ENCODE results near the gene RRP1B. TPM values are rescaled to one million over a fixed set of nuclear protein-coding genes. Genes with fewer than 3 reads are reported as not detected.
A peak's percentile ranks its signal among the peaks of the same experiment; 100 is the strongest.

Gene RRP1B
- total and polyA plus RNA-seq, 2 of the 13 experiments (the other 11 are each of a cell fraction or from before 2014, with no cell fraction given) = 16.3 to 46.2 TPM

DNA sequence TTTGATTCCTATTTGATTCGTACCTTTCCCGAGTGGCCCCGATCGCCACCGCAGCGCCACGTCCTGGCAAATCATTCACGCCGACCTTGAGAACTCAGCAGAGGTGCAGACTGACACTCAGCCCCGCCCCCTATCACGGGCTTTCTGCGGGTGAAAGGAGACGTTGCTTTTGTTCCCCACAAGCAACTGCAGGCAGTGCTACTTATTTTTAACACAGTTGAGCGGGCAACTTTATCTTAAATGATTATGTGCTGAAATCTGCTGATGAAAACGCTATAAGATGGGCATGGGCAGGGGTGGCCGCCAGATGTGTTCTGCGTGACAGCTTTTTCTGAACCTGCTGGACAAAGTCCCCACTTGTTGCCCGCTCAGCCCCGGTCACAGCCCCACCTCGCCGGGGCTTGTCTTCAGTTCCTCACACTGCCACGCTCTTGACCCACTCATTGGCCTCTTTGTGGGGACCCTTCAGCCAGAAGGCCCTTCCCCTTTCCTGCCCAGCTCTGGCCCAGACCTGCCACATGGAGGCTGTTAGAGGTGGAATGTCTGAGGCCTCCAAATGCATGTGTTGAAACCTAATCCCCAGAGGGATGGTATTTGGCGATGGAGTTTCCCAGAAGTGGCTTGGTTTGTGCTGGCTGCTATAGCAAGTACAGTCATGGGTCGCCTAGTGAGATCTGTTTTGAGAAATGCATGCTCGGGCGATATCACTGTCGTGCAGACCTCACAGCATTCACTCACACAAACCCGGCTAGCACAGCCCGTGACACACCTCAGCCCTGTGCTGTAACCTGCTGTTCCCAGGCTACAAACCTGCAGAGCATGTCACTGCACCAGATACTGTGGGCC is 43.9 kb downstream of the RRP1B start (continued):
- TF ChIP-seq ZSCAN29 (CRISPR knock-in tag; conservative IDR thresholded peaks at IDR 0.05) = no peak
- TF ChIP-seq, protein P1, sequence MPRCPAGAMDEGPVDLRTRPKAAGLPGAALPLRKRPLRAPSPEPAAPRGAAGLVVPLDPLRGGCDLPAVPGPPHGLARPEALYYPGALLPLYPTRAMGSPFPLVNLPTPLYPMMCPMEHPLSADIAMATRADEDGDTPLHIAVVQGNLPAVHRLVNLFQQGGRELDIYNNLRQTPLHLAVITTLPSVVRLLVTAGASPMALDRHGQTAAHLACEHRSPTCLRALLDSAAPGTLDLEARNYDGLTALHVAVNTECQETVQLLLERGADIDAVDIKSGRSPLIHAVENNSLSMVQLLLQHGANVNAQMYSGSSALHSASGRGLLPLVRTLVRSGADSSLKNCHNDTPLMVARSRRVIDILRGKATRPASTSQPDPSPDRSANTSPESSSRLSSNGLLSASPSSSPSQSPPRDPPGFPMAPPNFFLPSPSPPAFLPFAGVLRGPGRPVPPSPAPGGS (CRISPR knock-in tag; IDR thresholded peaks at IDR 0.05) = no peak
- TF ChIP-seq, protein P2, sequence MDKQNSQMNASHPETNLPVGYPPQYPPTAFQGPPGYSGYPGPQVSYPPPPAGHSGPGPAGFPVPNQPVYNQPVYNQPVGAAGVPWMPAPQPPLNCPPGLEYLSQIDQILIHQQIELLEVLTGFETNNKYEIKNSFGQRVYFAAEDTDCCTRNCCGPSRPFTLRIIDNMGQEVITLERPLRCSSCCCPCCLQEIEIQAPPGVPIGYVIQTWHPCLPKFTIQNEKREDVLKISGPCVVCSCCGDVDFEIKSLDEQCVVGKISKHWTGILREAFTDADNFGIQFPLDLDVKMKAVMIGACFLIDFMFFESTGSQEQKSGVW (CRISPR knock-in tag; IDR thresholded peaks at IDR 0.05; ENCODE audit: borderline replicate concordance) = no peak
- no peak for TF ChIP-seq NFATC3 (CRISPR knock-in tag; IDR thresholded peaks at IDR 0.05)
- TF ChIP-seq PHF21A (CRISPR knock-in tag; IDR thresholded peaks at IDR 0.05) = peak; percentile 49; the same call in 1 of the 2 replicates
- TF ChIP-seq, protein P3, sequence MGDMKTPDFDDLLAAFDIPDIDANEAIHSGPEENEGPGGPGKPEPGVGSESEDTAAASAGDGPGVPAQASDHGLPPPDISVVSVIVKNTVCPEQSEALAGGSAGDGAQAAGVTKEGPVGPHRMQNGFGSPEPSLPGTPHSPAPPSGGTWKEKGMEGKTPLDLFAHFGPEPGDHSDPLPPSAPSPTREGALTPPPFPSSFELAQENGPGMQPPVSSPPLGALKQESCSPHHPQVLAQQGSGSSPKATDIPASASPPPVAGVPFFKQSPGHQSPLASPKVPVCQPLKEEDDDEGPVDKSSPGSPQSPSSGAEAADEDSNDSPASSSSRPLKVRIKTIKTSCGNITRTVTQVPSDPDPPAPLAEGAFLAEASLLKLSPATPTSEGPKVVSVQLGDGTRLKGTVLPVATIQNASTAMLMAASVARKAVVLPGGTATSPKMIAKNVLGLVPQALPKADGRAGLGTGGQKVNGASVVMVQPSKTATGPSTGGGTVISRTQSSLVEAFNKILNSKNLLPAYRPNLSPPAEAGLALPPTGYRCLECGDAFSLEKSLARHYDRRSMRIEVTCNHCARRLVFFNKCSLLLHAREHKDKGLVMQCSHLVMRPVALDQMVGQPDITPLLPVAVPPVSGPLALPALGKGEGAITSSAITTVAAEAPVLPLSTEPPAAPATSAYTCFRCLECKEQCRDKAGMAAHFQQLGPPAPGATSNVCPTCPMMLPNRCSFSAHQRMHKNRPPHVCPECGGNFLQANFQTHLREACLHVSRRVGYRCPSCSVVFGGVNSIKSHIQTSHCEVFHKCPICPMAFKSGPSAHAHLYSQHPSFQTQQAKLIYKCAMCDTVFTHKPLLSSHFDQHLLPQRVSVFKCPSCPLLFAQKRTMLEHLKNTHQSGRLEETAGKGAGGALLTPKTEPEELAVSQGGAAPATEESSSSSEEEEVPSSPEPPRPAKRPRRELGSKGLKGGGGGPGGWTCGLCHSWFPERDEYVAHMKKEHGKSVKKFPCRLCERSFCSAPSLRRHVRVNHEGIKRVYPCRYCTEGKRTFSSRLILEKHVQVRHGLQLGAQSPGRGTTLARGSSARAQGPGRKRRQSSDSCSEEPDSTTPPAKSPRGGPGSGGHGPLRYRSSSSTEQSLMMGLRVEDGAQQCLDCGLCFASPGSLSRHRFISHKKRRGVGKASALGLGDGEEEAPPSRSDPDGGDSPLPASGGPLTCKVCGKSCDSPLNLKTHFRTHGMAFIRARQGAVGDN (CRISPR knock-in tag; IDR thresholded peaks at IDR 0.05) = peak; percentile 88
- TF ChIP-seq DMAP1 (CRISPR knock-in tag; IDR thresholded peaks at IDR 0.05) = peak; percentile 42; the same call in 1 of the 2 replicates
- TF ChIP-seq SAP130 (CRISPR knock-in tag; IDR thresholded peaks at IDR 0.05; ENCODE audit: low read depth) = peak; percentile 57
- 0 out of 2 replicates have a peak, but pooled peaks have one; percentile 39 for TF ChIP-seq ZBTB38 (CRISPR knock-in tag; IDR thresholded peaks at IDR 0.05)
- TF ChIP-seq KLF16 (CRISPR knock-in tag; IDR thresholded peaks at IDR 0.05) = no peak
- no peak for TF ChIP-seq RFXANK (CRISPR knock-in tag; IDR thresholded peaks at IDR 0.05)
- no peak for TF ChIP-seq TCF7L2 (IDR thresholded peaks at IDR 0.05; ENCODE audit: low read depth, low read length)
- no peak for TF ChIP-seq PCBP1 (IDR thresholded peaks at IDR 0.05; ENCODE audit: borderline replicate concordance, low read depth, low read length)
- TF ChIP-seq ZNF737 (CRISPR knock-in tag; IDR thresholded peaks at IDR 0.05; ENCODE audit: borderline replicate concordance) = no peak
- no peak for TF ChIP-seq KDM3A (CRISPR knock-in tag; IDR thresholded peaks at IDR 0.05; ENCODE audit: low read depth)
- no peak for TF ChIP-seq REPIN1 (CRISPR knock-in tag; IDR thresholded peaks at IDR 0.05; ENCODE audit: borderline replicate concordance, low read depth)
- peak; percentile 22; the same call in 1 of the 2 replicates for TF ChIP-seq KLF11 (CRISPR knock-in tag; IDR thresholded peaks at IDR 0.05)
- TF ChIP-seq CBX1 (IDR thresholded peaks at IDR 0.05; ENCODE audit: low read depth) = no peak
